Activated CD8-positive, alpha-beta memory T cell treated with anti-CD3 and anti-CD28 coated beads for 48 hours (primary cell): Measurements from ENCODE around the gene AKAP6.
"Not testable (repeated sequence)": the region's sequence is repeated elsewhere in the genome, so short reads cannot be mapped to it uniquely, and the experiment has no call there.

Experiments
- DNase-seq, 3 experiments: peaks; one replicate each; pipeline ENCODE4 v3.0.0-alpha.2; 2020; ENCODE audit warnings: low read depth in 2 of 3, low spot score in 2 of 3

The AKAP6 gene

DNA sequence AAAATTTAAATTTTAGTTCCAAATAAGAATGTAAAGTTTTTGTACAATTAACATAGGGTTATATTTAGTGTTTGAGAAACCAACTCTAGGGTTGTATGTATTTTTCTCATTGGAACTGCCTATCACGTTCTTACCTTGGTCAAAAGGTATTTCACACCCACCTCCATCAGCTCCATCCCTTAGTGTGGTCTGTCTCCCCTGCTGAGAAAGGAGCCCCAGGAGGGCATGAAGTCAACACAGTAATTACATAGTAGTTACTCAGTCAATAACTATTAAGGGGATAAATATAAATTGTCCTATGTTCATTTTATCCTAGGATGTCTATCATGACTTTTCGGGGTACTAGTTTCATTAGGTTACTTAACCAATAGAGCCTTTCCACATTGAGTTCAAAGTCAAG is 106.3 kb downstream of the AKAP6 start:
- no peak for DNase-seq

DNA sequence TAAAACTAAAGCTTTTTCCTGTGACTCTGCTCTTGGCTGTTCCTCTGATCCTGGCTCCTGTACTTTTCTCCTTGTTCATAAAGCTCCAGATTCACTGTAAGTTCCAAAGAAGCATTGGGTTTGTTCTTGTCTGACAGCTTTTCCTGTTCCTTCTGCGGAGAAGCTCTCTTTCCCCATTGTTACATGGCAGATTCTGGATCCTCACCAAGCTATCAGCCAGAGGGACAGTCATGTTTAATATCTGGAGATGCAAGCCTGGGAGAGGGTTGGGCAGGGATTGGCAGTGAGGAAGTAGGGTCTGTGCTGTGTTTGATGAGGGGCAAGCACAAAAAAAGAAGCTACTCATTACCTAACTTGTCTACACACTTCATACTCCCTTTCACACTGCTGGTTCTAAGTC is 107.9 kb downstream of the AKAP6 start:
- no peak for DNase-seq

DNA sequence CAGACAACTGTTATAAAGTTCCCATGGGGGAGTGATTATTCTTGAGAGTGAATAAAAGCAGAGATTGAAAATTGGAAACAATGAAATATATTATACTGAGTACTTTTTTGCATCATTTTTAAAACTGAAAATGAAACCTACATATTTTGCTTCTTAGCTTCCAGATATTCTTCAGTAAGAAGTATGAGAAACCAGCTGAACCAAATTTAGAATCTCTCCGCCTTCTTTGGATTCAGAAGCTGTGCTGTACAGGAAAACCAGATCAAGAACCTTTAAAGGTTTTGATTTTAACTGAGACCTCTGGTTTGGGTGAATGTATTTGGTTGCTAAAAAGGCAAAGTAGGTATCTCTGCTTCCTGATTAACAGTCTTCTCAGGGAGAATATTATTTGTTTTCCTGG is 109.4 kb downstream of the AKAP6 start:
- DNase-seq, result no peak

DNA sequence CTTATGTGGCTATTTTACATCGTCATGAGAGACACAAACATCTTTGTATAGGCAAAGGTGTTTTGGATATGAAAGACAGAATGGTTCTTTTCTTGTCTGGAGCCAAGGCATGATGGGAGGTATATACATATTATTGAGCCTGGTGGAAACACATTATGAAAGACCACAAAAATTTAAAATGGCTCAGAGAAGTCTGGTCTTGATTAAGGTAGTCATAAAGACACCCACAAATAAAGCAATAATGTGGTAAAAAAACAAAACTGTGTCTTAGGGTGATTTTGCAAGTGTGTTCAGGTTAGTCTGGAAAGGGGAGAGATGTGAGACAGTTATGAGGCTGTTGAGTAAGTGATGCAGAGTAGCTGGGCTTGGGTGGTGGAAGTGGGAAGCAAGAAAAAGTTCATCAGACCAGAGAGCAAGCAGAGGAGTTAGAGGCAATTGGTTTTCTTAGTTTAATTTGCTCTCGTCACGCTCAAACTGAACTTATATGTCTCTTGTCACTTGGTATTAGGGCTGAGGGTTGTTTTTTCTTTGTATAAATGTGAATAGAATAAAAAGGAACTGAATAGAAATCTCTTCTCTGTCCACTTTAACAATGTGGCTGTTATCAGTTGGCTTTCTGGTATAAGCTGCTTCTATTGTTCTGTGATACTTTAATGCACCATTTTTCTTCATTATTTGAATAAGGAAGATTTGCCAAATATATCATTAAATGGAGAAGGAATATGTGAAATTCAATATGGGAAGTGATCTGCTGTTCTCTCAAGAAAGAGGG is 115.0 kb downstream of the AKAP6 start:
- DNase-seq, result no peak

DNA sequence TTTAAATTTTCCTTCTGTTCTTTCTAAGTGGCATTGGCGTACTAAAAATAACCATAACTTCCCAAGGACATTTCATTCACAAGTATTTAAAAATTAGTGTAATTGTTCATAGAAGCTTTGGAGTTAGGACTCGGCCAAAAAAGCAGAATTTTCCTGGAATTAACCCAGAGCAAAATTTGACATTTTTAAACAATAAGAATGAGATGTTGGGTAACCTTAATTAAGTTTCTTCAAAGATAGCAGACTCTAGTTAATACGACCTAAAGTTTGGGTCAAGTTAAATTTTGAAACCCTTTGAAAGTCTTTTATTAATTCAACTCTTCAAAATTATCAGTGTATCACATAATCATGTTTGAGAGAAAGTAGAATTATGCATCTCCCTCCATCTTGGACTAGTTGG is 118.3 kb downstream of the AKAP6 start:
- no peak for DNase-seq

DNA sequence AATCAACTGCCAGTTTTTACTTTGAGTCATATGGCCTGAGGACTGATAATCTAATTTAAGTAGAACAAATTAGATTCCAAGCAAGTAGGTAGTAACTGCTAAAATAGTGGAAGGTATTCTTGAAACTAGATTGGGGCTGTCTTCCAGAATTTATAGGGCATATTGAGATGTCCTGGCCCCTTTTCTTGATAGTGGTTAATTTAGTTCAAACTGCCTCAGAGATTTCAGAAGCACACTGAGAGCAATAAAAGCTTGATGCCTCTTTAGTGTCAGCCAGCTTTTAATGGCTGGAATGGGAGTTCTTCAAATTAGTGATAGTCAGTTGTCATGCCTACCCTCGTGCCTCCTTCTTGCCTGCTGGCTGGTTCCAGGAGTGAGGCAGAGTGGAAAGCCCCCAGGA is 120.5 kb downstream of the AKAP6 start:
- DNase-seq, result no peak

DNA sequence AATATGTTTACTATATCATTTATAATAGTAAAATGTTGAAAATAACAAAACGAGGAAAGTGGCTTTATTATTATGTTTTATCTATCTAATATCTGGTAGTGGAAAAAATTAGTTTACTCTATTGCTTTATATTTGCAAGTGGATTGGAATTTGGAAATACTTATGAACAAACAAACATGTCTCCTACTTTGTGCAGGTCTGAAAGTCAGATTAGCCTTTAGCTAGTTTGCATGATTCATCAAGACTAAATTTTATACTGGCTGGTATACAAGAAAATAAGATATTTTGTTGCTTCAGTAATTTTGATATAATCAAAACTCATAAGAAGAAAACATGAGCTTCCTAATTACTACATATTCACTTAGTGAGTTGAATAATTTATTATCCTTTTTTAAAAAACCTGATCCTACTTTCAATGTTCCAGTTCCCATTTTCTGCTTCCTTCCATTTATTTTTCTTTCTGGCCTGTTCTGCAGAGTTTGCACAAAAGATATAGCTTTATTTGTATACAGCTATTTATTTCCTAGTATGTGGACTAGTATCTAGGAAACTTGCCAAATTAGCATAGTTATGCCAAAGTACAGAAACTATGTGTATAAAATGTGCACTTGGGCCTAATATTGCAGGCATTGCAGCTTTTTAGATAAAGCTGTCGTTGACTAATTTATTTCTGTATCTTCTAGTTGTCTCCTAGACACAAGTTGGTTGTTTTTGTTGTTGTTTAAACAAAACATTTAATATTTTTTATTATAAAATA is 122.0 kb downstream of the AKAP6 start:
- no peak for DNase-seq

DNA sequence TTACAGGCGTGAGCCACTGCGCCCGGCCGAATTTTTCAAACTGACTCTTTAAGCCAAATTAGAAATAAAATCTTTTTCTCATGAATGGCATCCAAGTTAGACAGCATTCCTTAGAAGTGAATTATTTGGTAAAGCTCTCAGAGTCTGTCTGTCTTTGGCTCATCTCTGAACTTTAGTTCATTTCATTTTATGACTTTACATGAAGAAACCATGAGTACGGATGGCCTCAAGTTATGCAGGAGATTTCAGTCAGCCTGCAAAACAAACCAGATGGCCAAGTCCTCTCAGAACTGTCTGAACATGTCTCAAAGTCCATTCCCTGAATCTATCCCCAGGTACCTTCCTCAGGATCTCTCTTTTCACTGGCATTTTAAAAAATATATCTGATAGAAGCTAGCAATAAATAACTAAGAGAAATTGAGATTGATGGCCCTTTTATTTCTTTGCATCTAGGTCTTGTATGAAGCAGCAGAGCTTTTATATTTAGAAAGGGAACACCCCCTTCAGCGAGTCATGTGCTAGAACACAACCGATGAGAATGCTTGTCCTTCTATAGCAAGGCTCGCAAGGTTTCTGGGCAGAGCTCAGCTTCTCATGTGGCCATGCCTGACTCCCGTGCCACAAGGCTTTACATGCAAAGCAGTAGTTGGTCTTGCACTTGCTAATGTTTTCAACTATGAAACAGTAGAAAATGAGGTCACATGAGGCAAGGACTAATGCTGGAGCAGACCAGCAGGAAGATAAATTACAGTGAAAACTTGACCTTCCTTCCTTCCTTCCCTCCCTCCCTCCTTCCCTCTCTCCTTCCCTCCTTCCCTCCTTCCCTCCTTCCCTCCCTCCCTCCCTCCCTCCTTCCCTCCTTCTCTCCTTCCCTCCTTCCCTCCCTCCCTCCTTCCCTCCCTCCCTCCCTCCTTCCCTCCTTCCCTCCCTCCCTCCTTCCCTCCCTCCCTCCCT is 125.0 kb downstream of the AKAP6 start:
- no peak for DNase-seq

DNA sequence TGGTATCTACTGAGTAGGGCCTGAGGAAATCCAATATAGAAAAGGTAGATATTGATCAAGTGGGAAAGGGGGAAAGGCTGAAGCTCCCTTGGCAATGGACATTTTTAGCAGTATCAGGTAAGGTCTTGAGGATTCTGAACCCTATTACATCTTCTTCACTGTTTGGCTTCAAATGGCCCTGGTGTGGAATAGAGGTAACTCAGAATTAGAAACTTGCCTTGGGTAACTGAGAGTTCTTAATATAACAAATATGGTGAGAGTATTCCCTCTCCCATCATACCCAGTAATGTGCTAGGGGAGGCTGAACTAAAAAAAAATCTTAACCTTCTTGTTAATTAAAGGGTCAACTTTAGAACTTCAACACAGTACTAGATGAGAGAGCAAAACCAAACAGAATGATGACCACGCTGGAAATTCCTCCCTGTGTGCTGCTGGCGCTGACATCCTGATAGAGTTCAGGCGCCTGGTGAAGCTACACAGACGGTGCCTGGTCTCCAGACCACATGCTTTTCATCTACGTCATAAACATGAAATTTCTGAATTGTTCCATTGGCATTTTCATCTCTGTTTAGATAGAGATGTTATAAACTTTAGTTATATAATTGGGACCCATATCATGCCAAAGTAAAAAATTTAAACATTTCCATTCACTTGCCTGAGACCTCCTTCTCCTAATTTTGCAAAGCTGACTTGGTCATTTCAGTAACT is 128.3 kb downstream of the AKAP6 start:
- DNase-seq, result no peak

DNA sequence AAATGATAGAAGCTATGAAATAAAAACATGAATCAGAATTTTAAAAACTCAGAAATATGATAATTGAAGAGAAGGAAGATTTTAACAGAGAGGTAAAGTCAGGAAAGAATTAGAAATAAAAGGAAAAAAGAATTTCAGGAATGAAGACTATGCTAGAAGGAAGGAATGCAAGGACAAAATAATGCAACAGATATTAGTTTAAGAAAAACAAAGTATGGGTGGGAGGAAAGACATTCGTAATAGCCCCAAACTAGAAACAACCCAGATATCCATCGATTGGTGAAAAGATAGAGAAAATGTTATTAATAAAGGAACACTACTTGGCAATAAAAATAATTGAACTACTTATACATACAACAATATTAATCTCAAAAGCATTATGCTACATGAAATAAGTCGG is 129.6 kb downstream of the AKAP6 start:
- no peak for DNase-seq

DNA sequence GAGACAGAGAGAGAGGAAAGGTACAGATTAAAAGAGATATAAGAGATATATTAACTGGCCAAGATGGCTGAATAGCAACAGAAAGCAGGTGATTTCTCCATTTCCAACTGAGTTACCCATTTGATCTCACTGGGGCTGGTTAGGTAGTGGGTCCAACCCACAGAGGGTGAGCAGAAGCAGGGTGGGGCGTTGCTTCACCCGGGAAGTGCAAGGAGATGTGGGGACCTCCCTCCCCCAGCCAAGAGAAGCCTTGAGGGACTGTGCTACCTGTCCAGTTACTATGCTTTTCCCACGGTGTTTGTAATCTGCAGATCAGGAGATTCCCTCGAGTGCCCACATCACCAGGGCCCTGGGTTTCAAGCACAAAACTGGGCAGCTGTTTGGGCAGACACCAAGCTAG is 131.2 kb downstream of the AKAP6 start:
- no peak for DNase-seq

DNA sequence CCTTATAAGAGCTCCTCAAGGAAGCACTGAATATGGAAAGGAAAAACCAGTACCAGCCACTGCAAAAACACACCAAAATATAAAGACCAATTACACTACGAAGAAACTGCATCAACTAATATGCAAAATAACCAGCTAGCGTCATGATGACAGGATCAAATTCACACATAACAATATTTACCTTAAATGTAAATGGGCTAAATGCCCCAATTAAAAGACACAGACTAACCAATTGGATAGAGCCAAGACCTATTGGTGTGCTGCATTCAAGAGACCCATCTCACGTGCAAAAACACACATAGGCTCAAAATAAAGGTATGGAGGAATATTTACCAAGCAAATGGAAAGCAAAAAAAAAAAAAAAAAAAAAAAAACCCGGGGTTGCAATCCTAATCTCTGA is 133.5 kb downstream of the AKAP6 start:
- DNase-seq, result not testable (repeated sequence)

DNA sequence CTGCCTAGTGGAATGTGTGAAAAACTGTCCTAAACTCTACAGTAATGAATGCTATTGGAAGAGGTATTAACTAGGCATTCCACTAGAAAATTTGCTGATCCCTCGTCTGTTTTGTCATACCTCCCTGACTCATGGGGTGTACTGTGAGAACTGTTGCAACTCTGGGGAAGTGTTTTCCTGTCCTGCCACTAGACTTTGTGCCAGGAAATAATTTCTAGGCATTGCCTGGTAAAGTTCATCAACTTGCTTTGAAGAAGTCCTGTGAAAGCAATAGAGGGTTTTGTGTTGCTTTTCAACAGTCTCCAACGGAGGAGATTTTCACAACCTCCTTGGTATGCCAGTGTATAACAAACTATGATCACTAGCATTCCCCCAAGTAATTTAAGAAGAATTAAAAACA is 139.9 kb downstream of the AKAP6 start:
- DNase-seq, result no peak

DNA sequence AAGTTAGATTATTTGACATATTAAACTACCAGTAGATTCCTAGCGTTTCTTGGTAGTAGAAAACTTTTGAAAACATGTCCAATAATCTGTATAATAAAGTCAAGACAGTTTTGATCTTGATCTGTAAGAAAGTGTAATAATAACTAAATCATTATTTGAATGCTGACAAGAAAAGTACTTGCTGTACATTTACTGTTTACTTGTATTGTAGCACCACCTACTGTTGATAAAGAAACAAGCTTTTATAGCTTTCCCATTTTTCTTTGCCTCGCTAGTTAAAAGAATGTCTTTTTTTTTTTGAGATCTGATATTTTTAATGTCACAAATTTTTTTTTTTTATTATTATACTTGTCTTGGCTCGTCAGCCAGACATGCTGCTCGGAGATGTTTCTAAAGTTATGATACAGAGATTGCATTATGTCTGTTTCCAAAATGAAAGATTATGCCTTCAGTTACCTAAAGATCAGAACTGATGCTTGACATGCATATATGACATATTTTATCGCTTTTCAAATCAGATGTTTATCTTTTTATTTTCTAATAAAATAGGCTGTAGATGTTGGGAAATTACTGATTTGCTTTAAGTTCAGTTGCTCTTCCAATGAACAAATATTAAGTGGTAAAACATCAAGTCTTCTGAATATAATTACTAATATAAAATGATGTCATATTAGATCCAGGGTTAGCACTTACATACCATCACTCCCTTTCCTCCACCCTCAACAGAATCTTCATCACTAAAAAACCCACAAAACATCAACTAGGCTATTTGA is 140.5 kb downstream of the AKAP6 start:
- no peak for DNase-seq

DNA sequence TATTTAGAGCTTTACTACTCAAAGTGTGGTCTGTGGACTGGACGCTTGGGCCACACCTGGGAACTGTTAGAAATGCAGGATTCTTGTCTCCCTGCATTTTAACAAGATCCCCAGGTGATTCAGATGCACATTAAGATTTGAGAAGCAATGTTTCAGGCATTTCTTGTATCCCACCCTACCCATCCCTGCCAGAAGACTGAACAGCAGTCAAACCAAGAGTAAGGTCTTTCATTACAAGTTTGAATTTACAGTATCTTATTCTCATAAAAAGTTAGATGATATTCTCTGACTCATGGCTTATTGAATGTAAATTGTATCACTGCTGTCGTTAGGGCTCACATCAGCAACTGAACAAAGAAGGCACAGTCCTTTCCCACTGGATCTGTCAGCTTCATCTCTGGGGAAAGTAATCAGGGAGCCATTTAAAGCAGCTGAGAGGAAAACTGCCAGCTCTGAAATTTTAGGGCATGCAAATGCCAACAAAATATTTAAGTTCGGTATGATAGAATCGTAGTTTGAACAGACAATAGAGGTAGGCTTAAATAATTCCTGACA is 141.1 kb downstream of the AKAP6 start:
- DNase-seq, result no peak

DNA sequence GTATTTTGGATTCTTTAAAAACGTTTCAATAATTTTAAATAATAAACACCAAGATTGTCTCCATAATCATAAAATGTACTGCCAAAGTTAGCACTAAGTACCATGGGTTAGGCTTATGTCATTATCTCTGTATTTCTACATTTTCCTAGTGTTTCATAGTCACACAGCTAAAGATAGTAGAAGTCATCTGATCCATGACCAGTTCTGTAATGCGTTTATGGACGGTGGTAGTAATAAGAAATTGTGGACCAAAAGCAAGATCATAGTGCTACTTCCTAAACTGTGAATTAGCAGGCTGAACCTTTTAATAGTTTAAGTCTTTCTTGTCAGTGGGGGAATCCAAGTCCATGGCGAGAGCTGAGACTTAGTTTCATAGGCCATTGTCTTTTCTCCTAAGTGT is 142.1 kb downstream of the AKAP6 start:
- DNase-seq, result no peak

DNA sequence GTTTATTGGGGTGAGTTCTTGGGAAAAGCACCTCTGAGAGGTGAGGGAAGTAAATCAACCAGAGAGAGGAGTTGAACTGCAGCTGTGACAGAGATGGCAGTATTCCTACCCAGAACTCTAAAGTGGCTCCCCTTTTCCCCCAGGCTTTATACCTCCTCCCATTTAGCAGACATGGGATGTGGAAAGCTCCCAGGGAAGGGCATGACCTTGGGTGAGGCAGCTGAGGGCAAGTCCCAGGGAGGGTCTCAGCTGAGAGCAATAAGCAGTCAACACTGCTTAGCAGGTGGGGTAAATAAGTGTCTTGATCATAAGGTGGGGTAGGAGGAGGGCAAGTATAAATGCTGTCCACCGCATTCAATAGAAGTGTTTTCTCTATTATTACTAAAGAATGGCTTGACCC is 143.0 kb downstream of the AKAP6 start:
- DNase-seq, result no peak

DNA sequence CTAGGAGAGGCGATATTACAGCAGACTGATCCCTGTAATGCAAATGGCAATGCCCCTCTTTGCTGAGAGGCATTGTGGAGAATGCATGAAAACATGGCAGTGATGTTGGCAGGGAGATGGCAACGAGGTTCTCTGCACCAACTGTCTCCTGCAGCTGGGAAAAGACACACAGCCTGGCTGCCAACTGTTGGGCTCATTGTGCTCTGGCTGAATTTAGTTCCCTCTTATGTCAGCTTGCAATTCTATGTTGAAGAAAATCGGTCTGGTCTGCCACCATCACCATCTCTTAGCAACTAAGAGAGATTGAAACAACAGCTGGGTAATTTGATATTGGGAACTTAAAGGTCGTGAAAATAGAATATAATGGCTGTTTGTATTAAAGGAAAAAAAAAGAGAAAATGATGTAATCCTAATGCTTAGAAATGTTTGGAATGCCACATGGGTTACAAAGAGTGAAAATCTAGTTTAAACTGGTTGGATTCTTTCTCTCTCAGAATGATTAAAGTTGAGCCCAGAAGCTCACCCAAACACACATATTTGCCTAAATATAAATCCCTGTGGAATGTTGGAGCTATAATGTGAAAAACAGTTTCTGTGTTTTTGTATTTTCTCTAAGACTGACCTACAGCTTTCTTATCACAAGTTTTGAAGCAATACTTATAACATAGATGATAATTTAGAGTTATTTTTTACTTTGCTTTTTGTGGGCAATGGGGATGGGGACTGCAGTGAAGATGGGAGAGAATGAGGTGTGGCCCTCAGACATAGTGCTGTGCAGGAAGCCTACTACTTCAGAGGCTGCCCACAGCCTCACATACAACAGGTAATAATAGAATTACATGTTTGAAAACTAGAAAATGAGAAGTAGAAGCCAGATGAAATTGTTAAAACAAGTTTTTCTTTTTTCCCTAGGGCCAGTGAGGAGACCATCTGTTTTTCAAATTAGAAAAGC is 143.7 kb downstream of the AKAP6 start:
- no peak for DNase-seq

DNA sequence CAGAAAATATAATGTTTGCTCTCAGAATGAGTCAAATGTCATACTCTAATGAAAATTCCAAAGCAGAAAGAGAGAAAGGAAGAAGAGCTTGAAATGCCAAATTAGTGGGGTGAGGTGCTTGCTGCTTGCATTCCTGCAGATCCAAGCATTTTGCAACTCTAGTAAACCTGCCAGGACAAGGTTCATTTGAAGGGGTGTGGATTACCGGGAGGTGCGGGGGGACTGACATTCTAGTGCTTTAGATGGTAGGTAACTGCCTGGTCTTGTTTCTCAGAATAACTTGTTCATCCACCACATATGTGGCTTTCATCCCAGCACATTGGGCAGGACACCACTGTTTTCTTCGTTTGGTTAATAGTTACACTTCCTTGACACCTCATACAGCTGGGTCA is 144.4 kb downstream of the AKAP6 start:
- DNase-seq, result no peak
